Motor neuron (in vitro differentiated cells): Measurements from ENCODE around the gene KIF21A. TPM values are rescaled to one million over a fixed set of nuclear protein-coding genes. Genes with fewer than 3 reads are reported as not detected.
A peak's percentile ranks its signal among the peaks of the same experiment; 100 is the strongest.

Experiments used
- ATAC-seq, 8 experiments: fragments of 200-7000 bp; cut with Tn5 transposase; replicated peaks in 6 of 8; 2 replicates each; pipeline ENCODE4 v1.8.0; 2021; ENCODE audit warnings: mild to moderate bottlenecking in 8 of 8, moderate library complexity in 8 of 8
- H3K27ac ChIP-seq, 2 donors: fragments of 250-450 bp; sonication (Bioruptor Pico); 2 replicates each; pipeline ENCODE4 v1.9.0; 2021; ENCODE audit warnings: antibody characterized with exemption in 2 of 2, mild to moderate bottlenecking in 2 of 2, moderate library complexity in 1 of 2
- H3K4me1 ChIP-seq, 2 donors: fragments of 250-450 bp; sonication (Bioruptor Pico); replicated peaks in 1 of 2; 2 replicates each; pipeline ENCODE4 v1.6.1; 2021; ENCODE audit warnings: antibody characterized with exemption in 2 of 2, mild to moderate bottlenecking in 2 of 2, moderate library complexity in 1 of 2
- H3K4me3 ChIP-seq, 5 donors: fragments of 250-450 bp; sonication (Bioruptor Pico); 2 replicates each; pipeline ENCODE4 v1.9.0; 2021; ENCODE audit warnings: antibody characterized with exemption in 5 of 5, mild to moderate bottlenecking in 5 of 5, moderate library complexity in 4 of 5
- WGBS, 10 experiments: fragments of 450-650 bp; shearing (Covaris generic); methylation state at CpG; one replicate each; pipeline ENCODE4 v1.0.0; 2022; 5-methylcytosine and 5-hydroxymethylcytosine counted together
- in situ Hi-C, 9 experiments: fragments of 400-800 bp; cut with MboI; loops; one replicate each; pipeline ENCODE4 v1.15.0; 2021; ENCODE audit warnings: low sequenced_read_pairs in 9 of 9, low pct_unique_long_range_greater_than_20kb in 2 of 9; ENCODE audit not compliant: unreplicated experiment in 9 of 9
- total RNA-seq, 8 experiments: library from RNA; unstranded; fragments of 300-600 nt; gene quantifications; 2 replicates each; pipeline versions ENCODE4 v1.2.3 to v1.2.4, GENCODE V29; 2022

The KIF21A gene
- total RNA-seq, 8 experiments from 2014 or later: 4.6 to 96.4 (median 84.1) TPM

DNA sequence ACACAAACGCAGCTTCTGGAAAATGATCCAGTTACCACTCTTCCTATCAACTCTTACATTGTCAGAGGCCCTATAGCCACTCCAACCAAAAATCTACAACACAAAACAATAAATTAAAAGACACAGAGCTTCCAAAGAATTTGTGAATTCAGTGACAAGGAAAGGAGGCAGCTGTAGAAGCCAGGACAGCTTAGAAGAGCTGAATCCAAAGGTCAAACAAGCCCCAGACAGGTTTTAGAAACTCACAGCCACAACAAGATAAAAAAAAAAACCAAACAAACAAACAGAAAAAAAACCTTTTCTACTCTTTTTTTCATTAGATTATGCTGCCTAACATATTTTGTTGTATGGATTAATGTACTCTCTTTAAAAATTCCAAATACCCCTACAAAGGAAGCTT is 94.4 kb downstream of the KIF21A start:
- H3K27ac ChIP-seq: no peak overlapping the region
- no peak for ATAC-seq
- 33 to 86% (median 83%) methylated on average over 1 of the region's 1 CpG; no CpG with 5 or more reads in 2 of the 10 experiments for WGBS, 10 experiments
- in situ Hi-C loops: no loop called here
- H3K4me3 ChIP-seq: no peak overlapping the region
- peaks cover 4 to 16% of the 10 kb centered on the region in 2 donors for H3K4me1 ChIP-seq

DNA sequence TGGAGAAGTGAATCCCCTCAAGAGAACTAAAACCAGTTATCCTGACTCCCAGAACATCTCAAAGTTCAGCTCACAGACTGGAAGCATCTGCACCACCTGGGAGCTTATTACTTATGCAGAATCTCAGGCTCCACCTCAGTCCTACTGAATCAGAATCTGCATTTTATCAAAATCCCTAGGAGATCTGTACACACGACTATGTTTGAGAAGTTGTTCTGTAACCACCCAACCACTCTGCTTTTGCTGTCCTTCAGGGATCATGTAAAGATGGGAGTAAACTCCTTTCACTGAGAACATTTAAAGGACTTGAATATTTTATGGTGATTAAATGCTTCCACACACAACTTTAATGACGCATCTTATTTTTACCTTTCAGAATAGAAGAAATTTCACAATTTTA is 98.0 kb downstream of the KIF21A start:
- 9 to 100% (median 75%) methylated on average over 1 to 2 of the region's 2 CpGs; no CpG with 5 or more reads in 2 of the 10 experiments for WGBS, 10 experiments
- in situ Hi-C loops: no loop called here
- no peak overlapping the region for H3K27ac ChIP-seq
- H3K4me1 ChIP-seq: peaks cover 0 to 2% of the 10 kb centered on the region in 2 donors
- no peak overlapping the region for H3K4me3 ChIP-seq
- peak in 4 of 8 experiments; percentile 36 to 100 (median 76) for ATAC-seq

DNA sequence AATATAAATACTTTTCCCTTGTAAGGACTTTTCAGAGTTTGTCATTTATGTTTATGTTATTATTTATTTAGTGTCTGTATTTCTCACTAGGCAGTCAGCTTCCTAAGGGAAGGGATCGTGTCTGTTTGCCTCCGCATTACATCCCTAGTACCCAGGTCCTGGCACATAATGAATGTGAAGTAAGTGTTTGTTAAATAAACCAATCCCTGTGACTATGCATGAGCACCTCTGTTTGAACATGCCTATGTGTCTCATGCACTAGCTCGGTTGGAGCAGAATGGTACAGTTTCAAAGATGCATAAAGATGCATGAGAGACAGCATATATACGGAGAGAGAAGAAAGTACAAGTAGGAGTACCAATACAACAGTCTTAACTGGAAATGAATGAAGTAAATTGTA is 99.3 kb downstream of the KIF21A start:
- Histone ChIP-seq H3K27ac (no peak overlapping the region), H3K4me3 (no peak overlapping the region), H3K4me1 (no peaks in the 10 kb centered on the region)
- WGBS, 10 experiments: 61 to 100% (median 96%) methylated on average over 1 to 4 of the region's 4 CpGs; no CpG with 5 or more reads in 1 of the 10 experiments
- peak in 1 of 8 experiments; percentile 72 for ATAC-seq
- in situ Hi-C loops: no loop called here

DNA sequence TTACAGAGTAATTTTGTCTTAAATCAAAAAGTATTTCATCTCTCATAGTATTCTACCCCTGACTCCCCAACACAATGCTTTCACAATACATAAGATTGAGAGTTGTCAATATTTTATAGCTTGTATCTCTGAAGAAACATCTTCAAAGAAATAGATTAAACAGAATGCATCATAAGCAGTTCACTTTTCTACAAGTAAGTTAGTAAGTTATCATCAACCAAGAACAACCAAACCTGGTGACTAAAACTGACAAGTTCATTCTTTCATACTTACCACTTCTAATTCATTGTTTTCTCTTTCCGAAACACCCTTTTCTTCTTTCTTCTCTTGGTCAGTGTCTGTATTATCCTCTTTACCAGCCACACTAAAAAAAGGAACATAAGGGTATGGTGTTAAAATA is 101.2 kb downstream of the KIF21A start:
- no peak for ATAC-seq
- in situ Hi-C loops: no loop called here
- Histone ChIP-seq H3K4me1 (no peaks in the 10 kb centered on the region), H3K27ac (no peak overlapping the region), H3K4me3 (no peak overlapping the region)
- 83 to 100% (median 100%) methylated on average over 1 of the region's 1 CpG; no CpG with 5 or more reads in 3 of the 10 experiments for WGBS, 10 experiments

DNA sequence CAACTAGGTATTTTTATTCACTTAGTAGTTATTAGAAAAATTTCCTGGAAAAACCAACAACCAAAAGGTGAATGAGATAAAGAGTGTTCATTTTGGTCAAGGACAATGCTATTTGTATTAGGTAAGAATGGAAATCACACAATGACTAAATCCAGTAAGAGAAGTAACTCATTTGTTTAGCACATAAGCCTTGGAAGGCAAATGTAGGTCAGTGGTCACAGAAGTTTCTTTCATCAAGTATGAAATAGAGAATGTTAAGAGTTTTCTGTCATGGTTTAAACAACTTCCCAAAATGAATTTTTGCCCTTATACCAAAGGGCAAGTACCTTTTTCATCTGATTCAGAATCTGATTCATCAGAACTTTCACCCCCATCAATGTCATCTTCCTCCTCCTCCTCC is 101.7 kb downstream of the KIF21A start:
- in situ Hi-C loops: no loop called here
- no peak for ATAC-seq
- no peak overlapping the region for H3K4me3 ChIP-seq
- no peak overlapping the region for H3K27ac ChIP-seq
- H3K4me1 ChIP-seq: no peaks in the 10 kb centered on the region

DNA sequence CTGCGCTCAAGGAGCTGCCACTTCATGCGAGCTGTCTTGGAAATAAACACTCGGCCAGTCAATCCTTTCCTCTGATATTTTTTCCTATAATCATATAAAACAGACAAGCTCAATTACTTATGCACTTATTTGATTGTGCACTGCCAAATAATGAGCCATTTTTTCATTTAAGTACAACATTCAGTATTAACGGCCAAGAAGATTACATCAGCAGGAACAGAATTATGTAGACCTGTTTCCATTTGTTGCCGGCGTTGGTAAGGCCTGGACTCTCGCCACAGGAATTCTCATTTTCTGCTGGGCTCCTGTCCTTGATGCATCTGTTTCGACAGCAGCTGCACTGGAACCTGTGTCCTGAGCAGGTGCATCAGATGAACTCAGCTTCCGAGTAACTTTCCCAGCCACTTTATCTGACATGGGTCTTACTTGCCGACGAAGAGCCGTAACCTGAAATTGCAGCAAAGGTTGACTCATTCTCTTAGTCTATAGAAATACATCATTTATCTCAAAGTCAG is 110.2 kb downstream of the KIF21A start:
- ATAC-seq: no peak
- no peaks in the 10 kb centered on the region for H3K4me1 ChIP-seq
- in situ Hi-C loops: no loop called here
- WGBS, 10 experiments: 84 to 100% (median 95%) methylated on average over 3 to 11 of the region's 12 CpGs
- no peak overlapping the region for H3K27ac ChIP-seq
- no peak overlapping the region for H3K4me3 ChIP-seq

DNA sequence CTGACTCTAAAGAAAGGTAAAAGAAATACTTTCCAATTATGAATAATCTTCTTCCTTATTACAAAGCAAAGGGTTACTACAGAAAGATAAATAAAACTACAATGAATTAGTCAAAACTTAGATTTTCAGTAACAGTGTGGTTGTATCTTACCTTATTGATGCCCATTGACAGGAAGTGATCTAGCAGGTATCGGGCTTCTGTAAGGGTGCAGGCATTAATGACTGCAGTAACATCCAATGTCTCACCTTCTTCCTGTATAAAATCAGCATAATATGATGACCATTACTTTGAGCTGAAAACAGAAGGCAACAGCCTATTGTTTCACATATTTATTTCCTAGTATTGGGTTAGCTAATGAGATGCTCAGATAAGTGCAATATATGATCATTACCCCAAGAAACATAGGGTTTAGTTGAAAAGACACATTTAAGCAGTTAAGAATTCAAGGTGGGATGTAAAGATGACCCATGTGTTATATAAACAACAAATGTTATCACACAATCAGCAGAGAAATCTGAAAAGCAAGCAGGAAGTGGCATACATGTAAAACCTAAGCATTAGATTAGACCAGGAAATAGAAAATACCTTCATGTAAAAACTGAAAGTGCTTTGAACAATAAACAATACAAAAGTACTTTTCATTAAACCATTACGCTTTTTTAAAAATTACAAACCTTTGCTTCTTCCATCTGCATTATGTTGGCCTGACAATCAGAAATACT is 111.2 kb downstream of the KIF21A start:
- ATAC-seq: no peak
- WGBS, 10 experiments: 95 to 100% (median 100%) methylated on average over 1 to 2 of the region's 2 CpGs; no CpG with 5 or more reads in 1 of the 10 experiments
- in situ Hi-C loops: no loop called here
- Histone ChIP-seq H3K27ac (no peak overlapping the region), H3K4me1 (no peaks in the 10 kb centered on the region), H3K4me3 (no peak overlapping the region)

DNA sequence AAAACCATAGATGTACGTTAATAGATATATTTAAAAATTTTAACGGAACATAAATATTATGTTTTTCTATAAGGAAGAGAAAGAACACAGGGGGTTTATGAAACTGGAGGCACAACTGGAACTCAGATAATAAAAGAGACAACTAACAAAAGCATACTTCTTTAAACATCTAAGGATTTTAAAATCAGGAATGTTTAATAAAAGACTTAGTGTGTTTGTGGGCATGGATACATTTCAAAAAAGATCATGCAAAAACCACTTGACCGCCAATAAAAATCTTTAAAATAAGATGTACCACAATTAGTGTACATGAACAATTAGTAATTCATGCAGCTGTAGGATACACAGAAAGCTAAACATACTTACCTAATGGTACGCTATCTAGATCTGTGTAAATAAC is 113.0 kb downstream of the KIF21A start:
- H3K4me3 ChIP-seq: no peak overlapping the region
- no peaks in the 10 kb centered on the region for H3K4me1 ChIP-seq
- in situ Hi-C loops: no loop called here
- 84 to 100% (median 94%) methylated on average over 2 to 4 of the region's 4 CpGs for WGBS, 10 experiments
- ATAC-seq: no peak
- H3K27ac ChIP-seq: no peak overlapping the region

DNA sequence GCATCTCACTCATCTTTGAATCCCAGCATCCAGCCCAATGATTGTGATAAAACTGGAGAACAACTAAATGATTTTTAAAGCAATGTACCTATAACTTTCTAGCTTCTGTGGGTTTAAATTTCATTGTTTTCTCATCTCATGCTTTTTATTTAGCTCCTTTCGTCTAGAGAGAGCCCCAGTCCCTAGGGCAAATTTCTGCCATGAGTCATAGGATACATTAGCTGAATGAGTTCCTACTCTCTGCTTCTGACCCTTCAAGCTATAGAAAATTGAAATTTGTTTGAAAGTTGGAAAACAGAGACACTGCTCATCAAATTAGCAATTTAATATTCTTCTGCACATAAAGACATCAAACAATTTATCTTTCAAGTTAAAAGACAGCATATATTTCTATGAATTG is 113.9 kb downstream of the KIF21A start:
- Histone ChIP-seq H3K4me3 (no peak overlapping the region), H3K4me1 (no peaks in the 10 kb centered on the region), H3K27ac (no peak overlapping the region)
- in situ Hi-C loops: no loop called here
- 36 to 100% (median 79%) methylated on average over 1 of the region's 1 CpG for WGBS, 10 experiments
- ATAC-seq: peak in 2 of 8 experiments; percentile 23 to 50

DNA sequence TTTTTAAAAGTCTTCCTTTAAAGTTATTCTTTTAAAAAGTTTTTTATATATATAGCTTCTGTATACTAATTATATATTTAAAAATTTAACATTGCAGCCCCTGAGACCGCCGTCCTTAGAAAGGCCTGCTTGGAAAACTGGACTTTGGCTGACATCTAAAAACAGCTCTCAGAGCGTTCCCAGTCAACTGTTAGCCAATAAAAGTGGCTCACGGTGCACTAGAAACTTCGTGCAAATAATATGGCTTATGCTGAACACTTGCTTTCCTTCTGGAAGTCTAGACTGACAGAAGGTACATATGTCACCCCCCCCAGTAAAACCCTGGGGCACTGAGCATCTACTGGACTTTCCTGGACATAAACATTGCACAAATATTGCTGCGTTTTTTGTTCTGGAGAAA is 115.0 kb downstream of the KIF21A start:
- H3K4me1 ChIP-seq: no peaks in the 10 kb centered on the region
- H3K27ac ChIP-seq: no peak overlapping the region
- ATAC-seq: no peak
- WGBS, 10 experiments: 47 to 100% (median 93%) methylated on average over 1 to 6 of the region's 6 CpGs
- no peak overlapping the region for H3K4me3 ChIP-seq
- in situ Hi-C loops: no loop called here

DNA sequence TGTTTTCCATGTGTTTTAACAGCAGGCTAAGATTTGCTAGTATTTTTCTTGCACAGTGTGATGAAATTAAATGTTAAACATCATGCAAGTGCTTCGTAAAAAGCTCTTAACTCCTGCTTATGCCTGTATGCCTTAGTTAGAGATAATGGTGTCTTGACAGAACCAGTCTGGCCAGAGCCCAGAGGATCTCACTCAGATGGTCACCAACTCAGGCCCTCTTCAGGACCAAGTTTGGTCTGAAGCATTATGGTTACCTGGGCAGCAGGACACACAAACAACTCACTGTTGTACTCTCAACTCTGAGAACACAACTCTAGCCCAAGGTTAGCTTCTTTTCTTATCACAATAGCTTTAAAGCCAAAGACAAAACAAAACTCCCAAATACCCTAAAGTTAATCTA is 115.4 kb downstream of the KIF21A start:
- no peaks in the 10 kb centered on the region for H3K4me1 ChIP-seq
- H3K4me3 ChIP-seq: no peak overlapping the region
- no peak overlapping the region for H3K27ac ChIP-seq
- no peak for ATAC-seq
- in situ Hi-C loops: no loop called here
- WGBS, 10 experiments: 83 to 100% (median 100%) methylated on average over 1 of the region's 1 CpG; no CpG with 5 or more reads in 2 of the 10 experiments

DNA sequence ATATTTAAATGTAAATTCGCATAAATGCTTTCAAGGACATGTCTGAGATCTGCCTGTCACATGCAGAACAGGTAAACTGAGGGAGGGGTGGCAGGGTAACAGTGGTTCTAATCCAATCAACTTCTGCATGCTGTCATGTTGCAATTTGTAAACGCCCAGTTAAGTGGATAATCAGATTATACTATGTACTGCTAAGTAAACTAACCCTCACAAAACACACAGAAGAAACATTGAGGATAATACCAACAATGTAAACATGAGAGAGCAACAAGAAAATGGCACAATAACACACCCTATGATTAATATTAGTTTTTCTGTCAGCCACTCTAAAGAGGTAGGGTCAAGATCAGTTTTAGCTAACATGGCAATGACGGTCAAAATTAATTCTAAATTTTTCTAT is 123.7 kb downstream of the KIF21A start:
- no peak overlapping the region for H3K4me3 ChIP-seq
- 67 to 100% (median 98%) methylated on average over 1 to 3 of the region's 3 CpGs for WGBS, 10 experiments
- H3K27ac ChIP-seq: no peak overlapping the region
- H3K4me1 ChIP-seq: no peaks in the 10 kb centered on the region
- ATAC-seq: no peak
- in situ Hi-C loops: loop anchor here in 1 of 9 experiments (25.0 kb wide), 1 partner anchor 293 kb away; the partner anchor contains the start of gene ABCD2

DNA sequence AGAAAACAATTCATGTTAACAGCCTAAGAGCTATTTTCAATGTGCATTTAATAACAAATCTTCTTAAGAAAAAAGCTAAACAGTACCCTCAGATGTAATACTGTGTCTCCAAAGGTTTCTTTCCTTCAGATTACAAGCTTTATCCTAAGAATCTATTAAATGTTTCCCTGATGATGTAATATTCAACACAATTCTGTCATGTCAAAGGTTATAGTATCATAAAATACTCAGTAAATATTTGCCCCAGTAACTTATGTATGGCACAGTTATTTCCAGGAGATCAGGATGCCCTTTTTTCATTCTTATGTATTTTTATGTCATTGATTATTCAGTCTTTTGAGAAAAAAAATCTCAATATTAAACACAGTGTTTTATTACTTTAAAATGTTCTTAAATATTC is 128.4 kb downstream of the KIF21A start:
- in situ Hi-C loops: loop anchor here in 1 of 9 experiments (25.0 kb wide), 1 partner anchor 298 kb away; the partner anchor contains the start of gene ABCD2
- H3K4me1 ChIP-seq: no peaks in the 10 kb centered on the region
- no peak for ATAC-seq

DNA sequence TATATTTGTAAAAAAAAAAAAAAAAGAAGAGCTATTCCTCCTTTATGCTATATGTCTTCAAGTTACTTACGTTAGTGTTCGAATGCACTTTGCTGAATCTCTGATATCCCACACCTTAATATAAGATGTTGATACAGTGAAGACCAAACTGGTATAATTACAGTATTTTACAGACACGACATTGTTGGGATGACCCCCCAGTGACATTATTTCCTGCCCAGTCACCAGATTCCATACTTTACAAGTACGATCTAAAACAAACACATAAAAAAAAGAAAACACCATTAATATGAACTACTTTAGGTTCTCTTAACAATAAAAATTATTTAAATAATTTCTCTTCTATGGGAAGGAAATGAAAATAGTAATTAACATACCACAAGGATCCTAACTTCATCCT is 133.4 kb downstream of the KIF21A start:
- no peak overlapping the region for H3K4me3 ChIP-seq
- WGBS, 10 experiments: 72 to 100% (median 95%) methylated on average over 2 to 4 of the region's 4 CpGs; no CpG with 5 or more reads in 1 of the 10 experiments
- H3K27ac ChIP-seq: no peak overlapping the region
- ATAC-seq: no peak
- in situ Hi-C loops: loop anchor here in 1 of 9 experiments (25.0 kb wide), 1 partner anchor 303 kb away; the partner anchor contains the start of gene ABCD2
- H3K4me1 ChIP-seq: no peaks in the 10 kb centered on the region

More for the DNA sequence above, 128.4 kb downstream of the KIF21A start:
- H3K27ac ChIP-seq: no peak overlapping the region
- no peak overlapping the region for H3K4me3 ChIP-seq
